ENCODE data around the gene FADS3.

Gene FADS3

GRCh38 chr11:61892085-61892370 is 683 bp upstream of the FADS3 start:
- Histone ChIP-seq H3K27ac (ENCODE audit: insufficient read depth in 1 of 2, low read depth in 1 of 2, low read length in 2 of 2, poor library complexity in 1 of 2, severe bottlenecking in 2 of 2) (no peak overlapping the region), H3K4me3 (ENCODE audit: control insufficient read depth in 1 of 7, extremely low read depth in 1 of 7, insufficient read depth in 4 of 7, low read depth in 2 of 7, low read length in 6 of 7) (peak overlapping the region; percentile 10 to 86 (median 69)), H3K27me3 (replicated peaks in 2 of 5; ENCODE audit: control insufficient read depth in 4 of 5, insufficient read depth in 5 of 5, low read length in 4 of 5) (peaks cover 0 to 2% (median 0%) of the 10 kb centered on the region in 5 experiments), H3K36me3 (ENCODE audit: control insufficient read depth in 4 of 4, insufficient read depth in 4 of 4, low read length in 3 of 4) (no peaks in the 10 kb centered on the region), H3K4me1 (ENCODE audit: control extremely low read depth in 1 of 4, control insufficient read depth in 4 of 4, insufficient read depth in 4 of 4, low read length in 3 of 4) (peaks cover 0 to 24% (median 19%) of the 10 kb centered on the region in 4 experiments), H3K9me3 (ENCODE audit: control extremely low read depth in 1 of 5, control insufficient read depth in 4 of 5, insufficient read depth in 2 of 5, low read depth in 1 of 5, low read length in 4 of 5) (no peaks in the 10 kb centered on the region)
- POLR2A ChIA-PET = interaction anchor here (1.9 kb wide), 1 partner anchor 76 kb away, joined by 5 read pairs; the partner anchor contains the start of gene FTH1
- WGBS (ENCODE audit: insufficient coverage) = 25% methylated on average over 8 of the region's 12 CpGs
- DNase-seq = no peak
- CTCF ChIA-PET = interaction anchor here (1.0 to 28.6 kb wide), 4 partner anchors 16 to 216 kb away, joined by 4 to 344 read pairs (median 7); no protein-coding TSS in a partner anchor

- peaks cover 0 to 2% (median 0%) of the 10 kb centered on the region in 5 experiments for H3K9me3 ChIP-seq (ENCODE audit: control extremely low read depth in 1 of 5, control insufficient read depth in 4 of 5, insufficient read depth in 2 of 5, low read depth in 1 of 5, low read length in 4 of 5)
- peaks cover 0 to 24% (median 19%) of the 10 kb centered on the region in 4 experiments for H3K4me1 ChIP-seq (ENCODE audit: control extremely low read depth in 1 of 4, control insufficient read depth in 4 of 4, insufficient read depth in 4 of 4, low read length in 3 of 4)
- peaks cover 0 to 2% (median 0%) of the 10 kb centered on the region in 5 experiments for H3K27me3 ChIP-seq (replicated peaks in 2 of 5; ENCODE audit: control insufficient read depth in 4 of 5, insufficient read depth in 5 of 5, low read length in 4 of 5)
- peak; percentile 40 to 81 (median 74) for DNase-seq
- ChIA-PET POLR2A (interaction anchor here (1.1 to 1.9 kb wide), 2 partner anchors 73 to 77 kb away, joined by 4 to 5 read pairs; partner anchors contain the start of gene FTH1), CTCF (interaction anchor here (1.0 to 28.6 kb wide), 3 partner anchors 15 to 95 kb away, joined by 3 to 344 read pairs (median 3); no protein-coding TSS in a partner anchor)
- H3K4me3 ChIP-seq (ENCODE audit: control insufficient read depth in 1 of 7, extremely low read depth in 1 of 7, insufficient read depth in 4 of 7, low read depth in 2 of 7, low read length in 6 of 7) = peak overlapping the region; percentile 10 to 86 (median 73)
- no peaks in the 10 kb centered on the region for H3K36me3 ChIP-seq (ENCODE audit: control insufficient read depth in 4 of 4, insufficient read depth in 4 of 4, low read length in 3 of 4)
- H3K27ac ChIP-seq (ENCODE audit: insufficient read depth in 1 of 2, low read depth in 1 of 2, low read length in 2 of 2, poor library complexity in 1 of 2, severe bottlenecking in 2 of 2) = peak overlapping the region in 1 of 2 experiments; percentile 49
- WGBS (ENCODE audit: insufficient coverage) = 1% methylated on average over 31 of the region's 38 CpGs
Measured at GRCh38 chr11:61890529-61891330, 615 bp downstream of the FADS3 start.

DNA sequence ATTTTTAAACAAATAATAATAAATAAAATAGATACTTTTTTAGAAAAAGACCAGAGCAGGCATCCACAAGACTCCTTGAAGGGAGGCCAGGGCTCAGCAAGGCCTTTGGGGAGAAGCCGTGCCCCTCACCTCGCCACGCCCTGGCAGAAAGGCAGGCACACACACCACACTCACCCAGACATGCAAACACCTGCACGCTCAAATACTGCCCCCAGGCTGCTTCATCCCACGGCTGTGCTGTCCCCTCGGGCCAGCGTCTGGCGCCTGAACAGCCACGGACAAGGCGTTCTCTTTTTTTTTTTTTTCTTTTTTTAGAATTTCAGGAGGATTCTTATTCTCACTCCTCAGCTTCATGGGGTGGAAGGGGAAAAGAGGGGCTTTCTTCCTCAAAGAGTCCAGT is 1.5 kb downstream of the FADS3 start:
- H3K27ac ChIP-seq (ENCODE audit: insufficient read depth in 1 of 2, low read depth in 1 of 2, low read length in 2 of 2, poor library complexity in 1 of 2, severe bottlenecking in 2 of 2) = no peak overlapping the region
- H3K9me3 ChIP-seq (ENCODE audit: control extremely low read depth in 1 of 5, control insufficient read depth in 4 of 5, insufficient read depth in 2 of 5, low read depth in 1 of 5, low read length in 4 of 5) = peaks cover 0 to 2% (median 0%) of the 10 kb centered on the region in 5 experiments
- CTCF ChIA-PET = interaction anchor here (1.0 to 28.6 kb wide), 3 partner anchors 14 to 94 kb away, joined by 3 to 344 read pairs (median 3); no protein-coding TSS in a partner anchor
- no peaks in the 10 kb centered on the region for H3K36me3 ChIP-seq (ENCODE audit: control insufficient read depth in 4 of 4, insufficient read depth in 4 of 4, low read length in 3 of 4)
- peaks cover 0 to 24% (median 19%) of the 10 kb centered on the region in 4 experiments for H3K4me1 ChIP-seq (ENCODE audit: control extremely low read depth in 1 of 4, control insufficient read depth in 4 of 4, insufficient read depth in 4 of 4, low read length in 3 of 4)
- POLR2A ChIA-PET = no interaction called here
- no peak for DNase-seq
- no peak overlapping the region for H3K4me3 ChIP-seq (ENCODE audit: control insufficient read depth in 1 of 7, extremely low read depth in 1 of 7, insufficient read depth in 4 of 7, low read depth in 2 of 7, low read length in 6 of 7)
- WGBS (ENCODE audit: insufficient coverage) = 89% methylated on average over 3 of the region's 10 CpGs
- H3K27me3 ChIP-seq (replicated peaks in 2 of 5; ENCODE audit: control insufficient read depth in 4 of 5, insufficient read depth in 5 of 5, low read length in 4 of 5) = peaks cover 0 to 2% (median 0%) of the 10 kb centered on the region in 5 experiments

- Histone ChIP-seq H3K4me1 (ENCODE audit: control extremely low read depth in 1 of 4, control insufficient read depth in 4 of 4, insufficient read depth in 4 of 4, low read length in 3 of 4) (peaks cover 0 to 24% (median 19%) of the 10 kb centered on the region in 4 experiments), H3K27ac (ENCODE audit: insufficient read depth in 1 of 2, low read depth in 1 of 2, low read length in 2 of 2, poor library complexity in 1 of 2, severe bottlenecking in 2 of 2) (no peak overlapping the region), H3K27me3 (replicated peaks in 2 of 5; ENCODE audit: control insufficient read depth in 4 of 5, insufficient read depth in 5 of 5, low read length in 4 of 5) (peaks cover 0 to 2% (median 0%) of the 10 kb centered on the region in 5 experiments), H3K4me3 (ENCODE audit: control insufficient read depth in 1 of 7, extremely low read depth in 1 of 7, insufficient read depth in 4 of 7, low read depth in 2 of 7, low read length in 6 of 7) (no peak overlapping the region), H3K9me3 (ENCODE audit: control extremely low read depth in 1 of 5, control insufficient read depth in 4 of 5, insufficient read depth in 2 of 5, low read depth in 1 of 5, low read length in 4 of 5) (peaks cover 0 to 2% (median 0%) of the 10 kb centered on the region in 5 experiments), H3K36me3 (ENCODE audit: control insufficient read depth in 4 of 4, insufficient read depth in 4 of 4, low read length in 3 of 4) (no peaks in the 10 kb centered on the region)
- ChIA-PET CTCF (interaction anchor here (0.9 to 28.6 kb wide), 6 partner anchors 10 to 219 kb away, joined by 3 to 344 read pairs (median 4); no protein-coding TSS in a partner anchor), POLR2A (no interaction called here)
- WGBS (ENCODE audit: insufficient coverage) = 87% methylated on average over 12 of the region's 12 CpGs
- DNase-seq = no peak
Measured at GRCh38 chr11:61888590-61888989, 2.8 kb downstream of the FADS3 start.

DNA sequence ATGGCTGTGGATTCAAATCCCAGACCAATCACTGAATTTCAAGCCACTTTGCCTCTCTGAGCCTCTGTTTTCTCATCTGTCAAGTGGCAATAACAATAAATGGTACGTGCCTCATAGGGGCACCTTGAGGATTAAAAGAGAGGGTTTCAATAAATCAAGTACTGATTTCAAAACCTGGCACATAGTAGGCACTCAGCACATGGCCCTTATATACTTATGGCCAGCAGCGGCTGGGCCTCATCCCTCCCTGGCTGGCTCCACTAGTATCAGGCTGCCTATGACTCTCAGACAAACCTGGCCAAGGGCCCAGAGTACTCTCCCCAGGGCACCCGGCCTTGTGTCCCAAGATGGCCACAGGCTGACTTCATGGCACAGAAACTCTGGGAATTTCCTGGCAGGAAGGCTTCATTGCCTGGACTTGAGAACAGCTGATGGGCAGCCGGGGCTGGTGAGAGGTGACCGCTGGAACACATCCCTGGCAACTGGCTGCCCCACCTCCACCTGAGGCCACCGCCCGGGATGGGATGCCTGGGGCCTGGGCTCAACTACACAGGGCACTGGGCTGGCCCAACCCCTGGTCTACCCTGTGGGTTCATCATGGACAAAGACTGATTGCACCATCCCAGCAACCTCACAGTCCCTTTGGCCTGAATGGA is 3.4 kb downstream of the FADS3 start:
- peaks cover 0 to 24% (median 19%) of the 10 kb centered on the region in 4 experiments for H3K4me1 ChIP-seq (ENCODE audit: control extremely low read depth in 1 of 4, control insufficient read depth in 4 of 4, insufficient read depth in 4 of 4, low read length in 3 of 4)
- peaks cover 0 to 2% (median 0%) of the 10 kb centered on the region in 5 experiments for H3K9me3 ChIP-seq (ENCODE audit: control extremely low read depth in 1 of 5, control insufficient read depth in 4 of 5, insufficient read depth in 2 of 5, low read depth in 1 of 5, low read length in 4 of 5)
- H3K4me3 ChIP-seq (ENCODE audit: control insufficient read depth in 1 of 7, extremely low read depth in 1 of 7, insufficient read depth in 4 of 7, low read depth in 2 of 7, low read length in 6 of 7) = no peak overlapping the region
- WGBS (ENCODE audit: insufficient coverage) = 100% methylated on average over 7 of the region's 7 CpGs
- no peak for DNase-seq
- peaks cover 0 to 1% (median 0%) of the 10 kb centered on the region in 5 experiments for H3K27me3 ChIP-seq (replicated peaks in 2 of 5; ENCODE audit: control insufficient read depth in 4 of 5, insufficient read depth in 5 of 5, low read length in 4 of 5)
- CTCF ChIA-PET = interaction anchor here (0.9 to 28.6 kb wide), 6 partner anchors 11 to 220 kb away, joined by 3 to 344 read pairs (median 4); no protein-coding TSS in a partner anchor
- no peaks in the 10 kb centered on the region for H3K36me3 ChIP-seq (ENCODE audit: control insufficient read depth in 4 of 4, insufficient read depth in 4 of 4, low read length in 3 of 4)
- POLR2A ChIA-PET = no interaction called here
- no peak overlapping the region for H3K27ac ChIP-seq (ENCODE audit: insufficient read depth in 1 of 2, low read depth in 1 of 2, low read length in 2 of 2, poor library complexity in 1 of 2, severe bottlenecking in 2 of 2)

DNA sequence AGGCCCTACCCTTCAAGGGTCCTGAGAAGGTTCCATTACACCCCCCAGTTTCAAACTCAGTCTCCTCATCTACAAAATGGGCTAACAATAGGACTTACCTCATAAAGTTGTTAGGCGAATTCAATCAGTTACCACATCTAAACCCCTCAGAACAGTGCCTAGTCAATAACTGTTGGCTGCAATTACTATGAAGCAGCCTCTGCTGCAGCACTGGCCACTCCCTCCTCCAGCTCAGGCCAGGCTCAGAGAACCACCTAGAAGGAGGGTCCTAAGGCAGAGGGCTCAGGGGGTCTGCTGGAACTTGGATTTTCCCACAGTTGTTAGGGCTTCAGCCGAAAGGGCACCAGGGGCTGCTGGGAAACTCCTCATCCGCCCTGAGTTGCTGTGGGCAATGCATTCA is 4.7 kb downstream of the FADS3 start:
- peaks cover 0 to 17% (median 16%) of the 10 kb centered on the region in 4 experiments for H3K4me1 ChIP-seq (ENCODE audit: control extremely low read depth in 1 of 4, control insufficient read depth in 4 of 4, insufficient read depth in 4 of 4, low read length in 3 of 4)
- H3K27ac ChIP-seq (ENCODE audit: insufficient read depth in 1 of 2, low read depth in 1 of 2, low read length in 2 of 2, poor library complexity in 1 of 2, severe bottlenecking in 2 of 2) = no peak overlapping the region
- no peak overlapping the region for H3K4me3 ChIP-seq (ENCODE audit: control insufficient read depth in 1 of 7, extremely low read depth in 1 of 7, insufficient read depth in 4 of 7, low read depth in 2 of 7, low read length in 6 of 7)
- POLR2A ChIA-PET = no interaction called here
- no peaks in the 10 kb centered on the region for H3K27me3 ChIP-seq (replicated peaks in 2 of 5; ENCODE audit: control insufficient read depth in 4 of 5, insufficient read depth in 5 of 5, low read length in 4 of 5)
- peaks cover 0 to 2% (median 0%) of the 10 kb centered on the region in 5 experiments for H3K9me3 ChIP-seq (ENCODE audit: control extremely low read depth in 1 of 5, control insufficient read depth in 4 of 5, insufficient read depth in 2 of 5, low read depth in 1 of 5, low read length in 4 of 5)
- H3K36me3 ChIP-seq (ENCODE audit: control insufficient read depth in 4 of 4, insufficient read depth in 4 of 4, low read length in 3 of 4) = no peaks in the 10 kb centered on the region
- DNase-seq = no peak
- CTCF ChIA-PET = interaction anchor here (23.7 to 28.6 kb wide), 2 partner anchors 5 to 11 kb away, joined by 344 read pairs; partner anchors contain the start of gene FADS3
- 96% methylated on average over 3 of the region's 3 CpGs for WGBS (ENCODE audit: insufficient coverage)
